ENCODE data around the gene ARHGAP31. TPM values are rescaled to one million over a fixed set of nuclear protein-coding genes. Genes with fewer than 3 reads are reported as not detected.
"Not testable (repeated sequence)": the region's sequence is repeated elsewhere in the genome, so short reads cannot be mapped to it uniquely, and the experiment has no call there.

ARHGAP31 gene
- total RNA-seq, 1 experiment from 2014 or later: 1.5 TPM

GRCh38 chr3:119293105-119293870 lies 895 bp upstream of the ARHGAP31 start:
- no peak for DNase-seq (ENCODE audit: low read depth)
- in situ Hi-C loops (cut with HindIII; ENCODE audit: low pct_unique_long_range_greater_than_20kb, low sequenced_read_pairs): no loop called here

GRCh38 chr3:119294696-119295671 lies 801 bp downstream of the ARHGAP31 start:
- peak; percentile 61 for DNase-seq (ENCODE audit: low read depth)
- in situ Hi-C loops (cut with HindIII; ENCODE audit: low pct_unique_long_range_greater_than_20kb, low sequenced_read_pairs): no loop called here

- in situ Hi-C loops (cut with HindIII; ENCODE audit: low pct_unique_long_range_greater_than_20kb, low sequenced_read_pairs): no loop called here
- peak; percentile 37 for DNase-seq (ENCODE audit: low read depth)
These were observed 1.9 kb downstream of the ARHGAP31 start for GRCh38 chr3:119295816-119296726.

GRCh38 chr3:119296727-119297122 lies 2.5 kb downstream of the ARHGAP31 start:
- DNase-seq (ENCODE audit: low read depth): no peak
- in situ Hi-C loops (cut with HindIII; ENCODE audit: low pct_unique_long_range_greater_than_20kb, low sequenced_read_pairs): no loop called here

GRCh38 chr3:119297169-119297568 lies 3.0 kb downstream of the ARHGAP31 start:
- DNase-seq (ENCODE audit: low read depth): no peak
- in situ Hi-C loops (cut with HindIII; ENCODE audit: low pct_unique_long_range_greater_than_20kb, low sequenced_read_pairs): no loop called here

GRCh38 chr3:119298565-119298941 lies 4.4 kb downstream of the ARHGAP31 start:
- DNase-seq (ENCODE audit: low read depth): no peak
- in situ Hi-C loops (cut with HindIII; ENCODE audit: low pct_unique_long_range_greater_than_20kb, low sequenced_read_pairs): no loop called here

- in situ Hi-C loops (cut with HindIII; ENCODE audit: low pct_unique_long_range_greater_than_20kb, low sequenced_read_pairs): no loop called here
- no peak for DNase-seq (ENCODE audit: low read depth)
These were observed 6.8 kb downstream of the ARHGAP31 start for GRCh38 chr3:119300991-119301391.

- in situ Hi-C loops (cut with HindIII; ENCODE audit: low pct_unique_long_range_greater_than_20kb, low sequenced_read_pairs): no loop called here
These were observed 7.5 kb downstream of the ARHGAP31 start for GRCh38 chr3:119301662-119302061.

GRCh38 chr3:119302697-119303551 lies 8.7 kb downstream of the ARHGAP31 start:
- DNase-seq (ENCODE audit: low read depth): no peak
- in situ Hi-C loops (cut with HindIII; ENCODE audit: low pct_unique_long_range_greater_than_20kb, low sequenced_read_pairs): no loop called here

More at GRCh38 chr3:119301662-119302061, 7.5 kb downstream of the ARHGAP31 start:
- DNase-seq (ENCODE audit: low read depth): no peak

- peak; percentile 82 for DNase-seq (ENCODE audit: low read depth)
- in situ Hi-C loops (cut with HindIII; ENCODE audit: low pct_unique_long_range_greater_than_20kb, low sequenced_read_pairs): no loop called here
These were observed 10.1 kb downstream of the ARHGAP31 start for GRCh38 chr3:119304201-119304713.

- in situ Hi-C loops (cut with HindIII; ENCODE audit: low pct_unique_long_range_greater_than_20kb, low sequenced_read_pairs): no loop called here
- DNase-seq (ENCODE audit: low read depth): no peak
These were observed 11.1 kb downstream of the ARHGAP31 start for GRCh38 chr3:119305286-119305685.

GRCh38 chr3:119306378-119306777 lies 12.2 kb downstream of the ARHGAP31 start:
- in situ Hi-C loops (cut with HindIII; ENCODE audit: low pct_unique_long_range_greater_than_20kb, low sequenced_read_pairs); DNase-seq (ENCODE audit: low read depth): not testable (repeated sequence)

GRCh38 chr3:119308355-119308754 lies 14.2 kb downstream of the ARHGAP31 start:
- in situ Hi-C loops (cut with HindIII; ENCODE audit: low pct_unique_long_range_greater_than_20kb, low sequenced_read_pairs): no loop called here
- DNase-seq (ENCODE audit: low read depth): no peak

- in situ Hi-C loops (cut with HindIII; ENCODE audit: low pct_unique_long_range_greater_than_20kb, low sequenced_read_pairs): no loop called here
- no peak for DNase-seq (ENCODE audit: low read depth)
These were observed 15.4 kb downstream of the ARHGAP31 start for GRCh38 chr3:119309591-119309990.

GRCh38 chr3:119310071-119310470 lies 15.9 kb downstream of the ARHGAP31 start:
- in situ Hi-C loops (cut with HindIII; ENCODE audit: low pct_unique_long_range_greater_than_20kb, low sequenced_read_pairs): no loop called here
- peak; percentile 87 for DNase-seq (ENCODE audit: low read depth)

GRCh38 chr3:119311081-119311925 lies 17.1 kb downstream of the ARHGAP31 start:
- peak; percentile 80 for DNase-seq (ENCODE audit: low read depth)
- in situ Hi-C loops (cut with HindIII; ENCODE audit: low pct_unique_long_range_greater_than_20kb, low sequenced_read_pairs): no loop called here

Measured in Caki2 (cell line).